ENCODE data around the gene PIGQ. TPM values are rescaled to one million over a fixed set of nuclear protein-coding genes. Genes with fewer than 3 reads are reported as not detected.

Gene PIGQ
- total RNA-seq, 1 donor = 29.1 TPM

GRCh38 chr16:600781-601180, 31.0 kb downstream of the PIGQ start:
- TF ChIP-seq CTCF (IDR thresholded peaks at IDR 0.05; ENCODE audit: insufficient read depth, low read length) = peak; percentile 26
- no peak for DNase-seq (ENCODE audit: low read depth)
- no peak overlapping the region for H3K4me3 ChIP-seq (ENCODE audit: low read depth, low read length)

- H3K4me3 ChIP-seq (ENCODE audit: low read depth, low read length) = no peak overlapping the region
- TF ChIP-seq CTCF (IDR thresholded peaks at IDR 0.05; ENCODE audit: insufficient read depth, low read length) = no peak
- DNase-seq (ENCODE audit: low read depth) = no peak
Observed at GRCh38 chr16:603933-604332, 34.2 kb downstream of the PIGQ start.

GRCh38 chr16:606656-607307, 37.0 kb downstream of the PIGQ start:
- no peak for DNase-seq (ENCODE audit: low read depth)
- no peak for TF ChIP-seq CTCF (IDR thresholded peaks at IDR 0.05; ENCODE audit: insufficient read depth, low read length)
- H3K4me3 ChIP-seq (ENCODE audit: low read depth, low read length) = no peak overlapping the region

GRCh38 chr16:608019-608418, 38.3 kb downstream of the PIGQ start:
- no peak overlapping the region for H3K4me3 ChIP-seq (ENCODE audit: low read depth, low read length)
- DNase-seq (ENCODE audit: low read depth) = no peak
- TF ChIP-seq CTCF (IDR thresholded peaks at IDR 0.05; ENCODE audit: insufficient read depth, low read length) = no peak

- no peak for DNase-seq (ENCODE audit: low read depth)
- H3K4me3 ChIP-seq (ENCODE audit: low read depth, low read length) = no peak overlapping the region
- TF ChIP-seq CTCF (IDR thresholded peaks at IDR 0.05; ENCODE audit: insufficient read depth, low read length) = no peak
Observed at GRCh38 chr16:609316-609715, 39.5 kb downstream of the PIGQ start.

- no peak for DNase-seq (ENCODE audit: low read depth)
- no peak overlapping the region for H3K4me3 ChIP-seq (ENCODE audit: low read depth, low read length)
- TF ChIP-seq CTCF (IDR thresholded peaks at IDR 0.05; ENCODE audit: insufficient read depth, low read length) = no peak
Observed at GRCh38 chr16:609984-610383, 40.2 kb downstream of the PIGQ start.
